OCI-LY3 (cell line): ENCODE results near the gene INKA1.

Experiments
- EZH2phosphoT487 ChIP-seq: fragments of 200-600 bp; shearing (Covaris generic); IDR thresholded peaks from 2 replicates; pipeline ENCODE4 v1.6.1; 2018; ENCODE audit warnings: antibody characterized with exemption, mixed run types, low read depth
- TF ChIP-seq, protein P1 (sequence below): fragments of 200-600, 300-600 bp; sonication (generic); IDR thresholded peaks from 2 replicates; pipeline ENCODE4 v1.5.1; 2014; ENCODE audit warnings: antibody characterized with exemption, low read length, low read depth

DNA sequence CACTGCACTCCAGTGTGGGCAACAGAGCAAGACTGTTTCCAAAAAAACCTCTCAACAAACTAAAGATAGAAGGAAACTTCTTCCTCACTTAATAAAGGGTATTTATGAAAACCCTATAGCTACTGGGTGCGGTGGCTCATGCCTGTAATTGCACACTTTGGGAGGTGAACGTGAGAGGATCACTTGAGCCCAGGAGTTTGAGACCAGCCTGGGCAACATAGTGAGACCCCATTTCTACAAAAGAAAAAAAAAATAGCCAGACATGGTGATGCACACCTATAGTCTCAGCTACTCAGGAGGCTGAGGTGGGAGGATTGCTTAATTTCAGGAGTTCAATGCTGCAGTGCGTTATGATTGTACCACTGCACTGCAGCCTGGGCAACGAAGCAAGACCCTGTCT, 39.1 kb upstream of the INKA1 start:
- TF ChIP-seq, protein P1, sequence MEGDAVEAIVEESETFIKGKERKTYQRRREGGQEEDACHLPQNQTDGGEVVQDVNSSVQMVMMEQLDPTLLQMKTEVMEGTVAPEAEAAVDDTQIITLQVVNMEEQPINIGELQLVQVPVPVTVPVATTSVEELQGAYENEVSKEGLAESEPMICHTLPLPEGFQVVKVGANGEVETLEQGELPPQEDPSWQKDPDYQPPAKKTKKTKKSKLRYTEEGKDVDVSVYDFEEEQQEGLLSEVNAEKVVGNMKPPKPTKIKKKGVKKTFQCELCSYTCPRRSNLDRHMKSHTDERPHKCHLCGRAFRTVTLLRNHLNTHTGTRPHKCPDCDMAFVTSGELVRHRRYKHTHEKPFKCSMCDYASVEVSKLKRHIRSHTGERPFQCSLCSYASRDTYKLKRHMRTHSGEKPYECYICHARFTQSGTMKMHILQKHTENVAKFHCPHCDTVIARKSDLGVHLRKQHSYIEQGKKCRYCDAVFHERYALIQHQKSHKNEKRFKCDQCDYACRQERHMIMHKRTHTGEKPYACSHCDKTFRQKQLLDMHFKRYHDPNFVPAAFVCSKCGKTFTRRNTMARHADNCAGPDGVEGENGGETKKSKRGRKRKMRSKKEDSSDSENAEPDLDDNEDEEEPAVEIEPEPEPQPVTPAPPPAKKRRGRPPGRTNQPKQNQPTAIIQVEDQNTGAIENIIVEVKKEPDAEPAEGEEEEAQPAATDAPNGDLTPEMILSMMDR = no peak
- no peak for TF ChIP-seq EZH2phosphoT487
